ENCODE measurements around the gene TUBB4B.
A peak's percentile ranks its signal among the peaks of the same experiment; 100 is the strongest.

The TUBB4B gene

GRCh38 chr9:137273095-137273490 is 32.0 kb downstream of the TUBB4B start:
- ATAC-seq (ENCODE audit: low read depth) (no peak), DNase-seq (ENCODE audit: low spot score) (peak; percentile 43)
- H3K36me3 ChIP-seq (ENCODE audit: low read depth), result peaks cover 43% of the 10 kb centered on the region
- H3K9me3 ChIP-seq (ENCODE audit: severe bottlenecking), result no peaks in the 10 kb centered on the region
- peaks cover 18% of the 10 kb centered on the region for H3K4me1 ChIP-seq (ENCODE audit: insufficient read depth, poor library complexity, severe bottlenecking)
- TF ChIP-seq CTCF (IDR thresholded peaks at IDR 0.05; ENCODE audit: poor library complexity, severe bottlenecking), result no peak
- H3K27me3 ChIP-seq (ENCODE audit: insufficient read depth, poor library complexity, severe bottlenecking), result no peaks in the 10 kb centered on the region
- no peak overlapping the region for H3K27ac ChIP-seq (ENCODE audit: poor library complexity, severe bottlenecking)
- H3K4me3 ChIP-seq (ENCODE audit: severe bottlenecking), result no peak overlapping the region

- DNase-seq (ENCODE audit: low spot score) (peak; percentile 67), ATAC-seq (ENCODE audit: low read depth) (no peak)
- no peak for TF ChIP-seq CTCF (IDR thresholded peaks at IDR 0.05; ENCODE audit: poor library complexity, severe bottlenecking)
- H3K27ac ChIP-seq (ENCODE audit: poor library complexity, severe bottlenecking), result peak overlapping the region; percentile 26
- H3K9me3 ChIP-seq (ENCODE audit: severe bottlenecking), result no peaks in the 10 kb centered on the region
- H3K36me3 ChIP-seq (ENCODE audit: low read depth), result peaks cover 36% of the 10 kb centered on the region
- H3K4me1 ChIP-seq (ENCODE audit: insufficient read depth, poor library complexity, severe bottlenecking), result peaks cover 18% of the 10 kb centered on the region
- H3K4me3 ChIP-seq (ENCODE audit: severe bottlenecking), result no peak overlapping the region
- no peaks in the 10 kb centered on the region for H3K27me3 ChIP-seq (ENCODE audit: insufficient read depth, poor library complexity, severe bottlenecking)
Measured at GRCh38 chr9:137273611-137274320, 32.7 kb downstream of the TUBB4B start.

- H3K4me1 ChIP-seq (ENCODE audit: insufficient read depth, poor library complexity, severe bottlenecking), result peaks cover 18% of the 10 kb centered on the region
- ATAC-seq (ENCODE audit: low read depth) (no peak), DNase-seq (ENCODE audit: low spot score) (no peak)
- H3K36me3 ChIP-seq (ENCODE audit: low read depth), result peaks cover 35% of the 10 kb centered on the region
- no peaks in the 10 kb centered on the region for H3K9me3 ChIP-seq (ENCODE audit: severe bottlenecking)
- H3K27me3 ChIP-seq (ENCODE audit: insufficient read depth, poor library complexity, severe bottlenecking), result no peaks in the 10 kb centered on the region
- H3K27ac ChIP-seq (ENCODE audit: poor library complexity, severe bottlenecking), result peak overlapping the region; percentile 88
- TF ChIP-seq CTCF (IDR thresholded peaks at IDR 0.05; ENCODE audit: poor library complexity, severe bottlenecking), result no peak
- no peak overlapping the region for H3K4me3 ChIP-seq (ENCODE audit: severe bottlenecking)
Measured at GRCh38 chr9:137275203-137275587, 34.1 kb downstream of the TUBB4B start.

GRCh38 chr9:137275588-137276472 is 34.7 kb downstream of the TUBB4B start:
- DNase-seq (ENCODE audit: low spot score), result no peak
- H3K27ac ChIP-seq (ENCODE audit: poor library complexity, severe bottlenecking), result peak overlapping the region; percentile 88
- peaks cover 34% of the 10 kb centered on the region for H3K36me3 ChIP-seq (ENCODE audit: low read depth)
- H3K4me3 ChIP-seq (ENCODE audit: severe bottlenecking), result no peak overlapping the region
- no peak for ATAC-seq (ENCODE audit: low read depth)
- TF ChIP-seq CTCF (IDR thresholded peaks at IDR 0.05; ENCODE audit: poor library complexity, severe bottlenecking), result no peak
- no peaks in the 10 kb centered on the region for H3K9me3 ChIP-seq (ENCODE audit: severe bottlenecking)
- peaks cover 18% of the 10 kb centered on the region for H3K4me1 ChIP-seq (ENCODE audit: insufficient read depth, poor library complexity, severe bottlenecking)
- no peaks in the 10 kb centered on the region for H3K27me3 ChIP-seq (ENCODE audit: insufficient read depth, poor library complexity, severe bottlenecking)
